Gastrocnemius medialis (tissue), 4 donors: ENCODE results near the gene DISP3.

Experiments used
- POLR2A ChIP-seq, 2 donors: fragments of 450-650 bp; IDR thresholded peaks; one replicate each; pipeline ENCODE4 v1.6.1; 2017; ENCODE audit warnings: antibody characterized with exemption in 2 of 2, mild to moderate bottlenecking in 2 of 2, moderate library complexity in 2 of 2
- TF ChIP-seq, protein P1 (sequence below), 5 experiments: fragments of 450-650 bp in 3 of 5; fragments of 200-600 bp in 2 of 5; sonication (generic) in 2 of 5; IDR thresholded peaks in 4 of 5; conservative IDR thresholded peaks in 1 of 5; 1 replicate in 4 of 5; 2 replicates in 1 of 5; pipeline ENCODE4 v1.5.1; 2016 to 2019; ENCODE audit warnings: antibody characterized with exemption in 5 of 5, mild to moderate bottlenecking in 3 of 5, moderate library complexity in 3 of 5

DNA sequence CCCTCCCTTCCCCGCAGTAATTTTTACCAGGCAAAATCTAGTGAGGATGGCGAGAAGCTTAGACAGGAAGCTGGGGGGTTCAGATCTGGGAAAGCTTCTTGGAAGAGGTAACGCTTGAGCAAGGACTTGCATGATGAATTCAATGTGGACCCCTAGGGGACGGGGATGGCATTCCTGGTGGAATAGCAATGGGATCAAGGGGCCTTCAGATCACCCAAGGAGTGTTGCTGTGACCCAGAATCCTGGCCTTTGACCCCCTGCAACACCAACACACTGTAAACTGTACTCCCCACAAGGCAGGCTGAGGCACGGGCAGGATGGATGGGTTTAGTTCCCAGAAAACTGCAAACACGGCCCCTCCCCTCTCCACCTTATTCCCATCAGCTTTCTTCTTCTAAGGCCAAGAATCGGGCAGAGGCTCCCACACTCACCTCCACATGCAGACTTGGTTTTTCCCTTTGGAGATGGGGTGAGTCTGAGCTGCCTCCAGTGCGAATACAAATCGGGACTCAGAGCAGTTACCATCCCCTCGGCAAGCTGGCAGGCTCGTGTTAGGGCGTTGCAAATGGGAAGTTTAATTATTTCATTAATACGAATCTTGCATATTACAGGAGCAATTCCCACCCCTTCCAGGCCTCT is 20.1 kb downstream of the DISP3 start:
- TF ChIP-seq POLR2A (IDR thresholded peaks at IDR 0.05): no peak
- TF ChIP-seq, protein P1, sequence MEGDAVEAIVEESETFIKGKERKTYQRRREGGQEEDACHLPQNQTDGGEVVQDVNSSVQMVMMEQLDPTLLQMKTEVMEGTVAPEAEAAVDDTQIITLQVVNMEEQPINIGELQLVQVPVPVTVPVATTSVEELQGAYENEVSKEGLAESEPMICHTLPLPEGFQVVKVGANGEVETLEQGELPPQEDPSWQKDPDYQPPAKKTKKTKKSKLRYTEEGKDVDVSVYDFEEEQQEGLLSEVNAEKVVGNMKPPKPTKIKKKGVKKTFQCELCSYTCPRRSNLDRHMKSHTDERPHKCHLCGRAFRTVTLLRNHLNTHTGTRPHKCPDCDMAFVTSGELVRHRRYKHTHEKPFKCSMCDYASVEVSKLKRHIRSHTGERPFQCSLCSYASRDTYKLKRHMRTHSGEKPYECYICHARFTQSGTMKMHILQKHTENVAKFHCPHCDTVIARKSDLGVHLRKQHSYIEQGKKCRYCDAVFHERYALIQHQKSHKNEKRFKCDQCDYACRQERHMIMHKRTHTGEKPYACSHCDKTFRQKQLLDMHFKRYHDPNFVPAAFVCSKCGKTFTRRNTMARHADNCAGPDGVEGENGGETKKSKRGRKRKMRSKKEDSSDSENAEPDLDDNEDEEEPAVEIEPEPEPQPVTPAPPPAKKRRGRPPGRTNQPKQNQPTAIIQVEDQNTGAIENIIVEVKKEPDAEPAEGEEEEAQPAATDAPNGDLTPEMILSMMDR (IDR thresholded peaks at IDR 0.05 in 4 of 5, conservative IDR thresholded peaks at IDR 0.05 in 1 of 5): no peak
